ENCODE results near the gene TOP1. TPM values are rescaled to one million over a fixed set of nuclear protein-coding genes. Genes with fewer than 3 reads are reported as not detected.
A peak's percentile ranks its signal among the peaks of the same experiment; 100 is the strongest.

TOP1 gene
- total RNA-seq, 2 donors from 2014 or later: 78.8 to 82.5 TPM

DNA sequence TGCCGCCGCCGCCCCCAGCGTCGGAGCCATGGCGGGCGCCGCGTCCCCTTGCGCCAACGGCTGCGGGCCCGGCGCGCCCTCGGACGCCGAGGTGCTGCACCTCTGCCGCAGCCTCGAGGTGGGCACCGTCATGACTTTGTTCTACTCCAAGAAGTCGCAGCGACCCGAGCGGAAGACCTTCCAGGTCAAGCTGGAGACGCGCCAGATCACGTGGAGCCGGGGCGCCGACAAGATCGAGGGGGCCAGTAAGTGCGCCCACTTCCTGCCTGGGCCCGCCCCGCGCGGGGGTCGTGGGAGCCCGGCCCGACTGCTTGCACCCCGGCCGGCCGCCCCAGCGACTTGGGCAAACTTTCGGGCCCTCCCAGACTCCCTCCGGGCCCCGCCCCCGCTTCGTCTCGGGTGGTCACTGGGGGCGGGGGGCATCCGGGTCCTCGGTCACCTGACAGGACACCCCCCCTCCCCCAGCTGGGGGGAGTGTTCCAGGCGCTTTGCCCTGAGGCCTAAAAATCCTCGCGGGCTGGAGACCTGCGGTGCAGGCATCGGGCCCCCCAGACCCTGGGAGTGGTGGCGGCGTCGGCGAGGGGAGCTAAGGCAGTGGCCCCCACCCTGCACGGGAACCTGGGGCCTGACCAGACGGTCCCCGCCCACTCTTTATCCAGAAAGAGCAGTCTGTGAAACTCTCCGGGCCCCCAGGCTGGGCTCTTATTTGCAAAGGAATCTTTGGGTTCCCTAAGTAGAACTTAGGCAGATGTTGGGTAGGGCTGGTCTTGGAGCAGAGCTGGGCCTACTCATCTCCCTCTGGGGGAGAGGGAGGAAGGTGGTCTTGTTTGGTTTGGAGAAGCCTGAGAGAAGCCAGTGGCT lies 109.2 kb downstream of the TOP1 start:
- Mint-ChIP-seq H3K9me3 (no peaks in the 10 kb centered on the region), H3K27ac (peak overlapping the region; percentile 96), H3K27me3 (ENCODE audit: insufficient read depth) (no peaks in the 10 kb centered on the region), H3K4me3 (peak overlapping the region; percentile 92), H3K36me3 (ENCODE audit: low read depth) (peaks cover 6% of the 10 kb centered on the region), H3K4me1 (peaks cover 57% of the 10 kb centered on the region)
- peak; percentile 93 for DNase-seq
- Histone ChIP-seq H3K27me3 (ENCODE audit: control insufficient read depth, insufficient read depth, low read length, poor library complexity, severe bottlenecking) (no peaks in the 10 kb centered on the region), H3K9ac (ENCODE audit: extremely low read depth, low read length, poor library complexity, severe bottlenecking) (peak overlapping the region; percentile 95), H3K9me3 (ENCODE audit: control insufficient read depth, low read length) (no peaks in the 10 kb centered on the region), H3K4me1 (ENCODE audit: control insufficient read depth, insufficient read depth, low read length) (peaks cover 18% of the 10 kb centered on the region), H3K36me3 (ENCODE audit: control insufficient read depth, insufficient read depth, low read length) (peaks cover 4% of the 10 kb centered on the region), H3K4me3 (ENCODE audit: low read length) (peak overlapping the region; percentile 97), H3K27ac (ENCODE audit: low read depth, low read length) (peak overlapping the region; percentile 97)
- 0% methylated on average over 21 to 64 of the region's 66 CpGs for WGBS, 2 experiments (ENCODE audit: insufficient coverage in 1 of 2, insufficient read length in 1 of 2)
- TF ChIP-seq, protein P1, sequence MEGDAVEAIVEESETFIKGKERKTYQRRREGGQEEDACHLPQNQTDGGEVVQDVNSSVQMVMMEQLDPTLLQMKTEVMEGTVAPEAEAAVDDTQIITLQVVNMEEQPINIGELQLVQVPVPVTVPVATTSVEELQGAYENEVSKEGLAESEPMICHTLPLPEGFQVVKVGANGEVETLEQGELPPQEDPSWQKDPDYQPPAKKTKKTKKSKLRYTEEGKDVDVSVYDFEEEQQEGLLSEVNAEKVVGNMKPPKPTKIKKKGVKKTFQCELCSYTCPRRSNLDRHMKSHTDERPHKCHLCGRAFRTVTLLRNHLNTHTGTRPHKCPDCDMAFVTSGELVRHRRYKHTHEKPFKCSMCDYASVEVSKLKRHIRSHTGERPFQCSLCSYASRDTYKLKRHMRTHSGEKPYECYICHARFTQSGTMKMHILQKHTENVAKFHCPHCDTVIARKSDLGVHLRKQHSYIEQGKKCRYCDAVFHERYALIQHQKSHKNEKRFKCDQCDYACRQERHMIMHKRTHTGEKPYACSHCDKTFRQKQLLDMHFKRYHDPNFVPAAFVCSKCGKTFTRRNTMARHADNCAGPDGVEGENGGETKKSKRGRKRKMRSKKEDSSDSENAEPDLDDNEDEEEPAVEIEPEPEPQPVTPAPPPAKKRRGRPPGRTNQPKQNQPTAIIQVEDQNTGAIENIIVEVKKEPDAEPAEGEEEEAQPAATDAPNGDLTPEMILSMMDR (conservative IDR thresholded peaks at IDR 0.05): no peak

DNA sequence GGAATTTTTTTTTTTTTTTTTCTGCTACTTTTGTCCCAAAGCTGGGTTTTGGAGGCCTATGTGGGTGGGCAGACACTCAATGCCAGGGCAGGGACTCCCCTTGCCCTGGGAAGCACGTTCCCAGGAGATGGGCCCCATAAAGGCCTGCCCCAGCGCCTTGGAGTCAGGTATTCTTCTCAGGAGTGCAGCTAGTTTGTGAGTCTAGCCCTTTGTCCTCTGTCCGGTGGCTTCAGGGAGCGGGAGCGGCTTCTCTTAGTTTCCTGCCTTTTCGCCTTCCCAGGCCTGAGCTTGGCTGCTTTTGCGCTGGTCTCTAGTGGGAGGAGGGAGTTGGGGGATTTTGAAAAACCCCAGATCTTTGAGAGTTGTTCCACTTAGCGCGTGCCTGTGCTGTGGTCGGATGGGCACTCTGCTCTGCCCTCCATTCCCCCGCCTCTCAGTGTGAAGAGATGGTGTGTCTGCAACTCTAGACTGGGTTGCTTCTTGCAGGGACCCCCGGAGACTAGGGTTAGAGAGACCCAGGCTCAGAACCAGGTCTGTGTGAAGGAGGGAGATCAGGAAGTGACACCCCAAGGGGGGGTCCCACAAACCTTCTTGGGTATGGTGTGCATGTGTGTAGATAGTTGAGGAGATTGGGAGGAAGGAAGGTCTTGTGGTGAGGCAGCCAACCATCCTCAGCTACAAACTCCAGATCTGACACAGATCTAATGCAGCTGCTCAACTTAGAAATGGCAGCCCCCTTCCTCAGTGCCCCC lies 110.0 kb downstream of the TOP1 start:
- Mint-ChIP-seq H3K9me3 (no peaks in the 10 kb centered on the region), H3K36me3 (ENCODE audit: low read depth) (peaks cover 6% of the 10 kb centered on the region), H3K27ac (peak overlapping the region; percentile 96), H3K4me3 (peak overlapping the region; percentile 92), H3K27me3 (ENCODE audit: insufficient read depth) (no peaks in the 10 kb centered on the region), H3K4me1 (peaks cover 64% of the 10 kb centered on the region)
- H3K36me3 ChIP-seq (ENCODE audit: control insufficient read depth, insufficient read depth, low read length): peaks cover 4% of the 10 kb centered on the region
- no peaks in the 10 kb centered on the region for H3K27me3 ChIP-seq (ENCODE audit: control insufficient read depth, insufficient read depth, low read length, poor library complexity, severe bottlenecking)
- no peaks in the 10 kb centered on the region for H3K9me3 ChIP-seq (ENCODE audit: control insufficient read depth, low read length)
- TF ChIP-seq, protein P1 (conservative IDR thresholded peaks at IDR 0.05): no peak
- peak overlapping the region; percentile 95 for H3K9ac ChIP-seq (ENCODE audit: extremely low read depth, low read length, poor library complexity, severe bottlenecking)
- 25 to 32% methylated on average over 7 to 12 of the region's 12 CpGs for WGBS, 2 experiments (ENCODE audit: insufficient coverage in 1 of 2, insufficient read length in 1 of 2)
- H3K4me1 ChIP-seq (ENCODE audit: control insufficient read depth, insufficient read depth, low read length): peaks cover 18% of the 10 kb centered on the region
- DNase-seq: no peak
- peak overlapping the region; percentile 97 for H3K27ac ChIP-seq (ENCODE audit: low read depth, low read length)
- peak overlapping the region; percentile 97 for H3K4me3 ChIP-seq (ENCODE audit: low read length)

DNA sequence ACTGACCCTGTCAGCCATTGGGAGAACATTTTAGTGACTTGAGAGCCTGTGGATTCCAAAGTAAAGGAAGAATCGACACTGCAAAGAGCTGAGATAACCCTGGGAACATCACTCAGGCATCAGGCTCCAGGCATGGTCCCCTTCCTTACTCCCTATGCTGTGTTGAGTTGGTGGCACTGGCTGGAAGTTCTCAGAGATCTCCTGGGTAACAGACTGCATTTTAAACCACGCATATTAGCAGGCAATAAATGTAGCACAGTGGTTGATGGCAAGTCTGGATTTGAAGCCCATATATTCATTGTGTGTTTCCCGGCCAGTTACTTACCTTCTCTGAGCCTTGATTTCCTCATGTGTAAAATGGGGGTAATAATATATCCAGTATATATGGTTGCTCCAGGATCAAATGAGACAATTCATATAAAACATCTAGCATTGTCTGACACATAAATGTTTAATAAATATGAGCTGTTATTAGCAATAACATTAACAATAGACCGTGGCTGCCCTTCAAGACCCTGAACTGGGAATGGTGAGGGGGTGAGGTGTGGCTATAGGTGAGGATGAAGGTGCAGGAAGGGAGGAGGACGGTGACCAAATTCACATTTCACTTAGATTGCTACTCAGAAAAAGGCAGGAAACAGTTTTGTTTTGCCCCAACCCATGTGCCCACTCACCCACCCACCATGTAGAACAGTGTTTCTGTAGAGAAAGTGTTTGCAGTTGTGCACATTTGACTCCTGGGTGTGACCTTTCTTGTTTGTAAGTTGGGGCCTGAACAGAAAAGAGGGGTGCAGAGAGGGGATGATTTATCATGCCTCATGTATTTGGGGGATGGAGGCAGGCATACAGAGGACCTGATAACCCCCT lies 110.8 kb downstream of the TOP1 start:
- Mint-ChIP-seq H3K27me3 (ENCODE audit: insufficient read depth) (no peaks in the 10 kb centered on the region), H3K27ac (peak overlapping the region; percentile 96), H3K36me3 (ENCODE audit: low read depth) (peaks cover 9% of the 10 kb centered on the region), H3K4me3 (peak overlapping the region; percentile 92), H3K4me1 (peaks cover 67% of the 10 kb centered on the region), H3K9me3 (no peaks in the 10 kb centered on the region)
- Histone ChIP-seq H3K27ac (ENCODE audit: low read depth, low read length) (no peak overlapping the region), H3K36me3 (ENCODE audit: control insufficient read depth, insufficient read depth, low read length) (peaks cover 11% of the 10 kb centered on the region), H3K9me3 (ENCODE audit: control insufficient read depth, low read length) (no peaks in the 10 kb centered on the region), H3K27me3 (ENCODE audit: control insufficient read depth, insufficient read depth, low read length, poor library complexity, severe bottlenecking) (no peaks in the 10 kb centered on the region), H3K9ac (ENCODE audit: extremely low read depth, low read length, poor library complexity, severe bottlenecking) (peak overlapping the region; percentile 17), H3K4me1 (ENCODE audit: control insufficient read depth, insufficient read depth, low read length) (peaks cover 18% of the 10 kb centered on the region), H3K4me3 (ENCODE audit: low read length) (peak overlapping the region; percentile 97)
- DNase-seq: no peak
- TF ChIP-seq, protein P1 (conservative IDR thresholded peaks at IDR 0.05): no peak
- 86 to 89% methylated on average over 3 to 4 of the region's 5 CpGs for WGBS, 2 experiments (ENCODE audit: insufficient coverage in 1 of 2, insufficient read length in 1 of 2)
